Cardiac muscle cell (in vitro differentiated cells and primary cell): ENCODE measurements around the gene NEDD4L. TPM values are rescaled to one million over a fixed set of nuclear protein-coding genes. Genes with fewer than 3 reads are reported as not detected.
A peak's percentile ranks its signal among the peaks of the same experiment; 100 is the strongest.

Source experiments
- DNase-seq, 2 donors: peaks; one replicate each; pipeline versions ENCODE4 v3.0.0 to v3.0.0-alpha.2; 2010 to 2017; ENCODE audit warnings: low read depth in 1 of 2, low spot score in 1 of 2
- H3K27ac ChIP-seq: fragments of 200-600 bp; sonication (generic); 2 replicates; pipeline ENCODE4 v1.5.1; 2016
- H3K27me3 ChIP-seq: fragments of 200-600 bp; sonication (generic); 2 replicates; pipeline ENCODE4 v1.6.0; 2016; ENCODE audit warnings: control low read depth
- H3K36me3 ChIP-seq: fragments of 200-600 bp; sonication (generic); 2 replicates; pipeline ENCODE4 v1.5.1; 2016; ENCODE audit warnings: control low read depth
- H3K4me1 ChIP-seq: fragments of 200-600 bp; sonication (generic); 2 replicates; pipeline ENCODE4 v1.8.1; 2017; ENCODE audit warnings: low read depth, mild to moderate bottlenecking, mixed run types
- H3K4me3 ChIP-seq: fragments of 200-600 bp; sonication (generic); 2 replicates; pipeline ENCODE4 v1.5.1; 2016; ENCODE audit warnings: mild to moderate bottlenecking
- H3K9me3 ChIP-seq: fragments of 200-600 bp; sonication (generic); 2 replicates; pipeline ENCODE4 v1.5.1; 2017; ENCODE audit warnings: low read depth, mild to moderate bottlenecking, control low read depth
- CTCF ChIP-seq: IDR thresholded peaks from 2 replicates; pipeline ENCODE4 v1.5.1; 2012; ENCODE audit warnings: low read depth, mild to moderate bottlenecking, low read length
- polyA plus RNA-seq: library from polyadenylated mRNA; unstranded; fragments of >200 nt; fragmentation: Nextera tagmentation; extraction: Ambion mirVana; gene quantifications from 2 replicates; pipeline ENCODE4 v1.2.1, GENCODE V29; 2016
- total RNA-seq: library from RNA; depleted of rRNA; stranded (reverse); fragments of >200 nt; gene quantifications from 2 replicates; pipeline ENCODE4 v1.2.3, GENCODE V29; 2016

NEDD4L gene
- total and polyA plus RNA-seq, 2 experiments from 2014 or later, result 30.8 to 40.5 TPM

- no peak for DNase-seq
- Histone ChIP-seq H3K36me3 (no peaks in the 10 kb centered on the region), H3K4me1 (peaks cover 22% of the 10 kb centered on the region), H3K4me3 (no peak overlapping the region), H3K27me3 (no peaks in the 10 kb centered on the region), H3K27ac (no peak overlapping the region), H3K9me3 (no peaks in the 10 kb centered on the region)
- no peak for TF ChIP-seq CTCF
Measured at GRCh38 chr18:58069721-58070292, 25.8 kb downstream of the NEDD4L start.

GRCh38 chr18:58076052-58076451 is 32.0 kb downstream of the NEDD4L start:
- H3K9me3 ChIP-seq, result no peaks in the 10 kb centered on the region
- DNase-seq, result peak in 1 of 2 donors; percentile 6
- H3K36me3 ChIP-seq, result no peaks in the 10 kb centered on the region
- H3K27ac ChIP-seq, result no peak overlapping the region
- no peaks in the 10 kb centered on the region for H3K4me1 ChIP-seq
- no peak for TF ChIP-seq CTCF
- H3K27me3 ChIP-seq, result no peaks in the 10 kb centered on the region
- no peak overlapping the region for H3K4me3 ChIP-seq

GRCh38 chr18:58077329-58077728 is 33.3 kb downstream of the NEDD4L start:
- no peaks in the 10 kb centered on the region for H3K9me3 ChIP-seq
- no peaks in the 10 kb centered on the region for H3K4me1 ChIP-seq
- no peak overlapping the region for H3K27ac ChIP-seq
- H3K4me3 ChIP-seq, result no peak overlapping the region
- no peak for TF ChIP-seq CTCF
- H3K36me3 ChIP-seq, result no peaks in the 10 kb centered on the region
- DNase-seq, result no peak
- H3K27me3 ChIP-seq, result no peaks in the 10 kb centered on the region

GRCh38 chr18:58078889-58079573 is 35.0 kb downstream of the NEDD4L start:
- no peak for TF ChIP-seq CTCF
- Histone ChIP-seq H3K27me3 (no peaks in the 10 kb centered on the region), H3K9me3 (no peaks in the 10 kb centered on the region), H3K4me1 (no peaks in the 10 kb centered on the region), H3K36me3 (no peaks in the 10 kb centered on the region), H3K27ac (no peak overlapping the region), H3K4me3 (no peak overlapping the region)
- DNase-seq, result no peak

GRCh38 chr18:58080451-58080850 is 36.4 kb downstream of the NEDD4L start:
- H3K4me1 ChIP-seq, result no peaks in the 10 kb centered on the region
- H3K4me3 ChIP-seq, result no peak overlapping the region
- no peaks in the 10 kb centered on the region for H3K36me3 ChIP-seq
- H3K27me3 ChIP-seq, result no peaks in the 10 kb centered on the region
- H3K9me3 ChIP-seq, result no peaks in the 10 kb centered on the region
- no peak overlapping the region for H3K27ac ChIP-seq
- no peak for TF ChIP-seq CTCF
- DNase-seq, result no peak
